Ureter (tissue), 1 donor: ENCODE measurements around the gene ZBTB42. TPM values are rescaled to one million over a fixed set of nuclear protein-coding genes. Genes with fewer than 3 reads are reported as not detected.

Experiments
- DNase-seq: peaks from one replicate; pipeline ENCODE4 v3.0.0-alpha.2; 2020; ENCODE audit warnings: low spot score
- total RNA-seq: library from RNA; stranded (reverse); gene quantifications from one replicate; pipeline ENCODE4 v1.2.4, GENCODE V29; 2023
- donor health status: DM: yes; HTN: yes; CAD: no.

Gene ZBTB42
- total RNA-seq, 1 donor from 2014 or later: 9.4 TPM

DNA sequence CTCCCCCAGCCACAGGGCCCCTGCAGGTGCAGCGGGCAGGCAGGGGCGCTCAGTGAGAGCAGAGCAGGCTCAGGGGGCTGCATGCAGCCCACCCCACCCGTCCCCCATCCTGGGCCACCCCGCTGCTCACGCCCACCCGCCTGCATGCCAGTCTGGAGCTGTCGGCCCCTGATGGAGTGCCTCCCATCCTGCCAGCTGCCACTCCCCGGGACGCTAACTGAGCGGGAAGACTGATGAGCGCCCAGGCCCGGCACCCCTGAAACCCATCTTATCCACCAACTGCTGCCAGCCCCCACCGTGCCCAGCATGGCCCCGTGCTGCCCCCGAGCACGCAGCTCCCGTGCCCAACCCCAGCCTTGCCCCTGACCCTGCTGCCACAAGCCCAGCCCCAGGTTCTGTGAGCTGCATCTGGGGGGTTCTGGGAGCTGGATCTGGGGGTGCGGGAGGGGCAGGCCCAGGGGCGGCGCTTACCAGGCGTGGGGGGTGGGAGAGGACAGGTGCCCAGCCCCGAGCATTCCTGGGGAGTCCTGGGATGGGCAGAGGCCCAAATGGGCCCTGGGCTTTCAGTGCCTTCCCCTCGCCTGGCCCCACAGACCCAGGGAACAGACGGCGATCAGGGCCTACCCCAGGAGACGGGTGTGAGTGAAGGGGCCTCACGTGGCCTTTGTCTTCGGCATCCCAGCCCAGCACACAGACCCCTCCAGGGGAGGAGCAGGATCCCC, 18.7 kb upstream of the ZBTB42 start:
- DNase-seq: no peak

DNA sequence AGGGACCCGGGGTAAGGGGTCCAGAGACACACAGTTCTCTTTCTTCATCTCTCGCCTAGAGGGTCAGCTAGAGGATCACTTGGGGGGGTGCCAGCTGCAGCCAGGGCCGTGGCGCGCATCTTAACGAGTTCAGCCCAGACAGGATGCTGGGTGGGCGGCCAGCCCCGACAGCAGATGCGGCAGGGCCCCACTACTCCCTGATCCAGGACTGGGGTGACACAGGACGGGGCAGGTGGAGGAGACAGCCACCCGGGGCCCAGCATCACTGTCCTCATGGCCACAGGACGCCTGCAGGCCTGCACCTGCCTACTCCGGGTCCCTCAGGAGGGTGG, 18.1 kb upstream of the ZBTB42 start:
- no peak for DNase-seq

DNA sequence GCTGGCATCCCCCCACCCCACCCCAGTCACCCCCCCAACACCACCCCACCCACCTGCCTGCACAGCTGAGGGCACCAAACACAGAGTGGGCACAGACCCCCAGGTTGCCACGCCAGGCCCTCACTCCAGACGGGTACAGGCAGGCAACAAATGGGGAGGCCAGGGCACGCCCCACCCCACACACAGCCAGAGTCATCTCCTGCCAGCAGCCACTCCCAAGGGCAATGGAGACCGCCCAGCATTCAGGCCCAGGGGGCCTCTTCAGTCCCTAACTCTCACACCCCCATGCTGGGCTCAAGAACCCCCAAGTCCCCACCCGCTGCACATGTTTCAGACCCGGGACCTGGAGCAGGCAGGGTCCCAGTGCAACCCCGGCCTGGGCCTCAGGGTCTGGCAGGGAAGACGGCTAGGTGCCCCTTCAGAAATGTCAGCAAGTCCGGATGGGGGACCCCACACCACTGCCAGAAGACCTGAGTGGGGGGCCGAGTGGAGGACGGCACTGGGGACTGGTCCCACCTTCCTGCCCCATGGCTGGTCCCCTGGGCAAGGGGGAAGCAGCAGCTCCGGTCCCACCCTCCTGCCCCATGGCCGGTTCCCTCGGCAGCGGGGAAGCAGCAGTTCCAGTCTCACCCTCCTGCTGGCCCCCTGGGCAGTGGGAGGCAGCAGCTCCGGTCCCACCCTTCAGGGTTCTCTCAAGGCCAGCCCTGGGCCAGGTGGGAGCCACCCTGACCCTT, 17.2 kb upstream of the ZBTB42 start:
- no peak for DNase-seq

DNA sequence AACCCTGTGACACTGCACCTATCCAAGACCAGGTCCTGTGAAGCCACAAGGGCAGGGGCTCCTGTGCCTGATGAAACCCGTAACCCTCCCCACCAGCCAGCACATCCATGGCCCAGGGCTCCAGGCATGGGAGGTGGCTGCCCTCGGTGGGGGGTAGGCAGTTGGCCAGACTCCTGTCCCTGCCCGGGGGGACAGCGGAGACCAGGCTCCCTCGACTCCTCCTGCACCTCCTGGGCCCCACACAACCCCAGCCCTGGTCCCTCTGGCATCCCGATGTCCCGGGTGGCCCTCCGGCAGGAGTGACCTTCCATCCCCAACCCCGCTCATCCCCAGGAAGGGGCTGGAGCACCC, 16.7 kb upstream of the ZBTB42 start:
- DNase-seq: no peak

DNA sequence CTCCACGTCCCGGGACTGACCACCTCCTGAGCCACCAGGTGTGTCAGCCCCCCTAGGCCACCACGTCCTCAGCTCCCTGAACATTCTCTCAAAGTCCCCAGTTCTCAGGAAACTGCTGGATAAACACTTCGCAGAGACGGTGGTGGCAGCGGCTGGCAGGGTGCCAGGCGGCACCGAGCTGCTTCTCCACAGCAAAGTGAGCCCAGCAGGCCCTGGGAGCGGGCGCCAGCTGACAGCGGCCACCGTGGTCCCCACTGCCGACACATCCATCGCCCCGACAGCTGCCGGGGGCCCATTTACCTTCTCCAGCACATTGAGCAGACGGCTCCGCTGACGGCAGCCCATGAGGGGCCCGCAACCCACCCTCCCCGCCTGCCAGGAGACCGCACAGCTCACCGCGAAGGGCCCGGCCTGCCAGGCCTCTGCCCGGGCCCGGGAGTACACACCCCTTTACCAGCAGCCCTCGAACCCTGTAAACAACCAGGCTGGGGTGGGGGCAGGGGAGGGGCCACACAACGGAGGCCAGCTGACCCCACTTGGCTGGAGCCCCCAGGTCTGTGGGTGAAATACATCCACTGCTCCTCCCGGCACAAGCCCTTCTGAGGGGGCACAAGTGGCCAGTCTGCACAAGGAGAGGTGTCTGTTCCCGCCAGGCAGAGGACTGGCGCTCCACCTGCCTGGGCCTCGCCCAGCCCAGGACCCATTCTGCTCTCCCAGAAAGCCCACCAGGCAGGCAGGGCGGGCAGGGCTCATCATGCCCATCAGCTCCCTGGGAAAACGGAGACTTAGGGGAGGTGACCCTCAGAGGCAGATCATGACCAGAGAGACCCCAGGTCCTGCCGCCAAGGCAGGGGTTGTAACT, 15.8 kb upstream of the ZBTB42 start:
- DNase-seq: no peak

DNA sequence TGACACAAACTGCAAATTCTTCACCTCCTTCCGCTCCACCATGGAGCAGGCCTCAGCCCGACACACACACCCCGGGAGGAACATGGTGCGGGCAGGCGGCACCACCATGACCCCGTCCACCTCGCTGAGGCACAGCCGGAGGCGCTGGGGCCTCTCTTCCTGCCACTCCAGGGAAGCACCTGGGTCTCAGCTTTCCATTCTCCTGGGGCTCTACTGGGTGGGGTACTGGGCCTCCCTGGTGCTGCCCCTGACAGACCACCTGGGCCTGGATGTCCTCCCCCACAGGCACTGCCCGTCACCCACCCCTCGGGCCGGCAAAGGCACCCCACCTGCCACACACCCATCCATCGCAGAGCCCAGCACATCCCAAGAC, 15.2 kb upstream of the ZBTB42 start:
- DNase-seq: no peak

- DNase-seq: no peak
Measured at GRCh38 chr14:104786091-104786586, 14.8 kb upstream of the ZBTB42 start.

- no peak for DNase-seq
Measured at GRCh38 chr14:104786726-104787675, 13.9 kb upstream of the ZBTB42 start.

GRCh38 chr14:104787736-104788135, 13.2 kb upstream of the ZBTB42 start:
- DNase-seq: no peak

- no peak for DNase-seq
Measured at GRCh38 chr14:104788161-104788818, 12.6 kb upstream of the ZBTB42 start.

- no peak for DNase-seq
Measured at GRCh38 chr14:104788873-104789663, 11.8 kb upstream of the ZBTB42 start.

DNA sequence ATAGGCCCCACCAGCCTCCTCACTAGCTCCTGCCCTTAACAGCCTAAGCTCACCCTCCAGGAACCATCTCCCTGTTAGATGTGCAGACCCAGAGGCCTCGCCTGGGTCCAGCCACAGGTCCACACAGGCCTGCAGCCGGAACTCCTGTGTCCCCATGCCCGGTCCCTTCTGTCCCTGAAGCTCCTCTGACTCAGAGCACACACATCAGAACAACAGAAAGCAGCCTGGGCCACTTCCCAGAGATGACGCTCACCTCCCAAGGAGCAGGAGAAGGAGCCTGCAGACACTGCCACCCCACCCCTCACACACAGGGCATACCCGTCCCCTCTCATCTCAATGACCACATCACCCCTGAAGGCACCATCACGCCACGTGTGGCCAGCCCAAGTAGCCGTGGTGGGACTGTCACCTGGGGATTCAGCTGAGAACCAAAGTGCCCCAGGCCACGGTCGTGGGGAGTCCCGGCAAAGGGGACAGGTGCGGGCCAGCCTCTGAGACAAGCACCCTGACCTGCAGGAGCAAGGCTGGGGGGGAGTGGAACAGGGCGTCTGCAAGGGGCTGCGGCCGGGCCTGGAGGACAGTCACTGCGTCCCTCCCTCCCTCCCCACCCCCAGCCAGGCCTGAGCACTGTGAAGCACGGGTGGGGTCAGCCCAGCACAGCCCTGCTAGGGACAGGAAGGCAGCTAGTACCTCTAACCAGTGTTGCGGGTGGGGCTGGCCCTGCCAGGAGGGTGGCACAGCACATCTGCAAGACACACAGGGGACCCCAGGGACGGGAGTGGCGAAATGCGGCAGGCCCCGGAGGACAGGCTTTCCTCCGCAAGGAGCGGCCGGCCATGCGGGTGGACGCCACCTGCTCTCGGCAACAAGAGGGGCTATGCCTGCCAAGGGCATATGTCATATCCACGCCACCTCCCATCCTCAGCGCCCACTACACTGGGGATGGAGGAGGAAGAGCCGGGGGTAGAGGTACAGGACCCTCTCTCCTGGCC, 10.9 kb upstream of the ZBTB42 start:
- DNase-seq: no peak

DNA sequence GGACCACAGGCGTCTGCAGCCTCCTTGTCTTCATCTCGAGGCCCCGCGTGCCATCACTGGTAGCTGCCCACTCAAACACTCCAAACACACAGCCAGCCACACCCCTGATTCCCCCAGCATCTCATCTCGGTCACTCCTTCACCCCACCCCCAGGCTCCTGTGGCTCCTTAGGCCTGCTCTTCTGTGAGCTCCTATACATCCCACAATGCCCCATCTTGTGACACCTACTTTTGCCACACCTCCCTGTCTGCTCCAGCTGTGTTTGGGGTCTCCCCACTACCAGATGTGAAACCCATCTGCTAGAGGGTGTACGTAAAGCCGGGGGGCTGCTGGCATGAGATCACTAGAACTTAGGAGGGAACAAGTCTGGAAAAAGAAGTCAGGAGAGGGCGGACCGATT, 9.5 kb upstream of the ZBTB42 start:
- no peak for DNase-seq

GRCh38 chr14:104792101-104792884, 8.6 kb upstream of the ZBTB42 start:
- no peak for DNase-seq

- DNase-seq: no peak
Measured at GRCh38 chr14:104792945-104793702, 7.8 kb upstream of the ZBTB42 start.

GRCh38 chr14:104793703-104793959, 7.3 kb upstream of the ZBTB42 start:
- DNase-seq: no peak

- DNase-seq: no peak
Measured at GRCh38 chr14:104794099-104794498, 6.8 kb upstream of the ZBTB42 start.

DNA sequence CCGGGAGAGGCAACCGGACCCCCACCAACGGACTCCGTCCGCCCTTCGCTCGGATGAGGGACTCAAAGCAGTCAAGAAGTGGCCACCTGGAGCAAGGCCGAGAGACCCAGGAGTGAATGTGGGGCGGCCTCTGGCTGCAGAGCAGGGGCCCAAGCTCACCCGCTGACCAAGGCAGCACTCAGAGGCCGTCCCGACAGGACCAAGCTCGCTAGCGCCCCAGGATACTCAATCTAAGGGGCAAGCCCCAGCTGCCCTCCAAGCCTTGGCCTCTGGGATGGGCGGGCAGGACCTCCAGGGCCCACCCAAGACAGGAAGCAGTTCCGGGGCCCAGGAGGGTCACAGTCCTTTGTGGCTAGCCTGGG, 6.3 kb upstream of the ZBTB42 start:
- no peak for DNase-seq
